HepG2 (cell line): Measurements from ENCODE around the gene PARS2. TPM values are rescaled to one million over a fixed set of nuclear protein-coding genes. Genes with fewer than 3 reads are reported as not detected.
A peak's percentile ranks its signal among the peaks of the same experiment; 100 is the strongest.

ENCODE experiments used
- ATAC-seq: fragments of 200-7000 bp; cut with Tn5 transposase; 3 replicates; pipeline ENCODE4 v1.9.1; 2020; ENCODE audit warnings: mild to moderate bottlenecking, moderate library complexity
- BruUV-seq: library from RNA; stranded (reverse); fragments of 400-500 nt; replicated peaks from 2 replicates; lab custom pipeline; 2021; lab: Mats Ljungman, UMichigan
- CTCF ChIA-PET: fragments of 300-600 bp; formaldehyde crosslinking; extraction: SDS; loops from one replicate; lab custom pipeline; 2021; ENCODE audit warnings: low total read pairs, inconsistent platforms, low intra/inter-chr PET ratio; lab: Yijun Ruan, JAX
- POLR2A ChIA-PET: fragments of 350-600 bp; sonication (Branson Sonifier 250); formaldehyde crosslinking; loops from one replicate; lab custom pipeline; 2020; ENCODE audit warnings: antibody characterized with exemption, inconsistent platforms; lab: Yijun Ruan, JAX
- DNase-seq: peaks from one replicate; pipeline ENCODE4 v3.0.0-alpha.2; 2015; ENCODE audit warnings: low spot score
- FAIRE-seq: peaks from 3 replicates; lab custom pipeline; 2011; peaks lifted over from hg19 to GRCh38; lab: Jason Lieb, UNC
- H2AFZ ChIP-seq: one replicate; pipeline ENCODE4 v1.6.1; 2011; ENCODE audit warnings: low read length, inconsistent platforms
- H3K27ac ChIP-seq: fragments of 300-600 bp; 3 replicates; pipeline ENCODE4 v1.8.0; 2011; ENCODE audit warnings: mixed run types, mild to moderate bottlenecking, mixed read lengths, low read length, inconsistent platforms; ENCODE audit not compliant: insufficient read depth; ENCODE audit errors: extremely low read length
- H3K27me3 ChIP-seq, 2 experiments: fragments of 200-600 bp in 1 of 2; 2 replicates in 1 of 2; 3 replicates in 1 of 2; pipeline versions ENCODE4 v1.6.0 to v1.8.0; 2011; ENCODE audit warnings: low read length in 2 of 2, mild to moderate bottlenecking in 2 of 2, moderate library complexity in 2 of 2, inconsistent platforms in 1 of 2; ENCODE audit not compliant: insufficient read depth in 2 of 2, control insufficient read depth in 1 of 2
- H3K36me3 ChIP-seq, 2 experiments: fragments of 200-600 bp in 1 of 2; replicated peaks in 1 of 2; 2 replicates in 1 of 2; 3 replicates in 1 of 2; pipeline versions ENCODE4 v1.5.1 to v1.8.0; 2011; ENCODE audit warnings: low read length in 2 of 2, inconsistent platforms in 1 of 2; ENCODE audit not compliant: insufficient read depth in 2 of 2, control insufficient read depth in 1 of 2
- H3K4me1 ChIP-seq: 2 replicates; pipeline ENCODE4 v1.5.1; 2012; ENCODE audit warnings: low read length, inconsistent platforms; ENCODE audit not compliant: insufficient read depth
- H3K4me2 ChIP-seq: 2 replicates; pipeline ENCODE4 v1.6.0; 2011; ENCODE audit warnings: low read depth, low read length, inconsistent platforms
- H3K4me3 ChIP-seq, 3 experiments: fragments of 200-600 bp in 1 of 3; sonication (generic), shearing (Covaris generic) in 1 of 3; replicated peaks in 1 of 3; 2 replicates each; pipeline ENCODE4 v1.5.1; 2011 to 2016; ENCODE audit warnings: low read length in 3 of 3, inconsistent platforms in 2 of 3, low read depth in 2 of 3, mild to moderate bottlenecking in 2 of 3, control low read depth in 1 of 3, mixed read lengths in 1 of 3; ENCODE audit not compliant: insufficient read depth in 1 of 3
- H3K79me2 ChIP-seq: one replicate; pipeline ENCODE4 v1.6.1; 2011; ENCODE audit warnings: low read length, inconsistent platforms; ENCODE audit not compliant: insufficient read depth
- H3K9ac ChIP-seq: 2 replicates; pipeline ENCODE4 v1.6.0; 2011; ENCODE audit warnings: mild to moderate bottlenecking, low read depth, low read length, inconsistent platforms; ENCODE audit not compliant: insufficient read depth
- H3K9me3 ChIP-seq: 2 replicates; pipeline ENCODE4 v1.5.1; 2012; ENCODE audit warnings: mild to moderate bottlenecking, low read length
- H4K20me1 ChIP-seq: 2 replicates; pipeline ENCODE4 v1.6.0; 2011; ENCODE audit warnings: inconsistent platforms, mild to moderate bottlenecking, low read length, moderate library complexity; ENCODE audit not compliant: insufficient read depth
- ASH2L ChIP-seq: fragments of 300-600, 200-600 bp; sonication (generic); IDR thresholded peaks from 2 replicates; pipeline ENCODE4 v1.7.0; 2017; ENCODE audit warnings: low read depth, mild to moderate bottlenecking, moderate library complexity, mixed read lengths, low read length; ENCODE audit not compliant: insufficient read length
- CCDC6 ChIP-seq: sonication (generic); formaldehyde crosslinking; IDR thresholded peaks from 2 replicates; pipeline ENCODE4 v1.8.1; 2022; ENCODE audit warnings: mild to moderate bottlenecking, missing genetic modification reagents, moderate library complexity
- CREB1 ChIP-seq, 2 experiments: fragments of 450-650 bp in 1 of 2; IDR thresholded peaks; 2 replicates each; pipeline ENCODE4 v1.6.1; 2016 to 2017; ENCODE audit warnings: control low read depth in 1 of 2, mild to moderate bottlenecking in 1 of 2, missing compliant biosample characterization in 1 of 2, missing genetic modification characterization in 1 of 2
- HDAC2 ChIP-seq: sonication (generic); formaldehyde crosslinking; IDR thresholded peaks from 2 replicates; pipeline ENCODE4 v1.4.0; 2020; ENCODE audit warnings: missing genetic modification reagents
- KDM5B ChIP-seq: sonication (generic); formaldehyde crosslinking; IDR thresholded peaks from 2 replicates; pipeline ENCODE4 v1.4.0; 2020; ENCODE audit warnings: missing genetic modification reagents, mild to moderate bottlenecking, borderline replicate concordance
- NFYB ChIP-seq: sonication (generic); formaldehyde crosslinking; IDR thresholded peaks from 2 replicates; pipeline ENCODE4 v1.4.0; 2020; ENCODE audit warnings: missing genetic modification reagents
- SNAPC2 ChIP-seq: sonication (generic); formaldehyde crosslinking; IDR thresholded peaks from 2 replicates; pipeline ENCODE4 v1.8.1; 2022; ENCODE audit warnings: mild to moderate bottlenecking, missing genetic modification reagents
- ZNF124 ChIP-seq: sonication (generic); formaldehyde crosslinking; IDR thresholded peaks from 2 replicates; pipeline ENCODE4 v1.4.0; 2020; ENCODE audit warnings: missing genetic modification reagents
- ZNF234 ChIP-seq: sonication (generic); formaldehyde crosslinking; conservative IDR thresholded peaks from 2 replicates; pipeline ENCODE4 v1.5.1; 2020; ENCODE audit warnings: mild to moderate bottlenecking, missing genetic modification reagents
- ZNF567 ChIP-seq: sonication (generic); formaldehyde crosslinking; IDR thresholded peaks from 2 replicates; pipeline ENCODE4 v1.8.1; 2023; ENCODE audit warnings: mild to moderate bottlenecking, missing genetic modification reagents, borderline replicate concordance
- WGBS: methylation state at CpG from one replicate; pipeline ENCODE4 v1.1.6; 2017; ENCODE audit warnings: low lambda C conversion rate; 5-methylcytosine and 5-hydroxymethylcytosine counted together
- in situ Hi-C: cut with HindIII; loops from 2 replicates; pipeline ENCODE4 v1.10.0; 2017; ENCODE audit warnings: low pct_unique_long_range_greater_than_20kb; ENCODE audit not compliant: extremely low pct_ligation_motif_present
- intact Hi-C: fragments of 100-400 bp; cut with micrococcal nuclease; formaldehyde crosslinking; loops from one replicate; pipeline ENCODE4 v1.10.0; 2022; ENCODE audit not compliant: unreplicated experiment
- polyA plus RNA-seq, 8 experiments: library from polyadenylated mRNA; depleted of rRNA in 3 of 8; stranded (reverse) in 7 of 8; unstranded in 1 of 8; fragments of >200 nt; fragmentation: Illumina TruSeq in 4 of 8; extraction: Trizol in 4 of 8; gene quantifications; 2 replicates each; pipeline versions ENCODE4 v1.2.1 to v1.2.3, GENCODE V29; 2011 to 2016; ENCODE audit warnings: low read depth in 4 of 8, missing spikeins in 1 of 8, mixed read lengths in 1 of 8; ENCODE audit not compliant: insufficient read depth in 1 of 8
- total RNA-seq, 5 experiments: library from RNA; depleted of rRNA; stranded (reverse); fragments of >200 nt; fragmentation: Illumina TruSeq; extraction: Trizol; gene quantifications; 2 replicates each; pipeline ENCODE4 v1.2.3, GENCODE V29; 2016; ENCODE audit warnings: low read depth in 1 of 5
- TF ChIP-seq, protein P1 (sequence below): sonication (generic); formaldehyde crosslinking; IDR thresholded peaks from 2 replicates; pipeline ENCODE4 v1.4.0; 2020; ENCODE audit warnings: mild to moderate bottlenecking, missing genetic modification reagents
- TF ChIP-seq, protein P2 (sequence below): sonication (generic); formaldehyde crosslinking; IDR thresholded peaks from 2 replicates; pipeline ENCODE4 v1.9.0; 2021; ENCODE audit warnings: missing genetic modification reagents, mild to moderate bottlenecking, borderline replicate concordance
- TF ChIP-seq, protein P3 (sequence below): sonication (generic); formaldehyde crosslinking; IDR thresholded peaks from 2 replicates; pipeline ENCODE4 v1.4.0; 2020; ENCODE audit warnings: missing genetic modification reagents, borderline replicate concordance

The PARS2 gene
- total and polyA plus RNA-seq, 2 of the 13 experiments (the other 11 are each of a cell fraction or from before 2014, with no cell fraction given) = 2.4 to 4.6 TPM

DNA sequence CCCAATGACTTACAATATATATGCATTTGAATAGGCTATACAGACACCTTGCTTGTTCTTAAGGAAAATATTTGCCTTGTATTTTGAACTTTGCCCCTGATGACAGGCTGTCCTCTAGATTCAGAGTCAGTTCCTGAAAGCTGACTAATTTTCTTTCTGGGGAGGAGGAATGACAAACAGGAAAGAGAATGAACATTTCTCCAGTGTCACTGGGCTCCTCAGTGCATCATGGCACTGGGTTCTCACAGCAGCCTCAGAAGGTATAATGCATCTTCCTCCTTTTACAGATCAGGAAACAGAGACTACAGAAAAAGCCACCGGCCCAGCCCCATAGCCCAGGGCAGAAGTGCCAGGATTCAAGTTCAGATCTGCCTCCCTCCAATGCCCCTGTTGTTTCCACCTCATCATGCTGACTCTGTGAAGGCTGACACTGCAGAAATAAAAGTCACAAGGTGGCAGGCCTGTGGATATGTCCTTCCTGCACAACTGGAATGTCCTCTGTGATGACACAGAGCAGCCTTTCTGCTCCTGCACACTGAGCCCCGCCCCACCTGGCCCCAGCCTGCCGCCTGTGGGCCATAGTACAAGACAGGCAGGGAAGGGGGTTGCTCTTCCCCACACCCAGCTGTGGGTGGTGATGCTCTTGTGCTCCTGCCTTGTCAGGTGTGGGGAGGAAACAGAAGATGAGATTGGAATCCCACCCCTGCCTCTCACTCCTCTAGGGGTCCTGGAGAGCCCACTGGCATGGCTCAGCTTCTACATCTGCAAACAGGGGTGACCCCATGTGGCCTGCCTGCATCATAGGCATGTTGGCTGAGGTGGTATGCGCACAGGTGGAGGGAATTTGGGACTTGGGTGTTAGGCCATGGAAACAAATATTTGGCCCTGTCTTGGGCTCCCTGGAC lies 30.4 kb upstream of the PARS2 start (continued):
- TF ChIP-seq CREB1 (IDR thresholded peaks at IDR 0.05) (no peak), CREB1 (CRISPR knock-in tag; IDR thresholded peaks at IDR 0.05) (peak; percentile 45; the same call in 1 of the 2 replicates), KDM5B (peak; percentile 16; the same call in 1 of the 2 replicates), HDAC2 (CRISPR knock-in tag) (peak; percentile 51; the same call in 1 of the 2 replicates)

DNA sequence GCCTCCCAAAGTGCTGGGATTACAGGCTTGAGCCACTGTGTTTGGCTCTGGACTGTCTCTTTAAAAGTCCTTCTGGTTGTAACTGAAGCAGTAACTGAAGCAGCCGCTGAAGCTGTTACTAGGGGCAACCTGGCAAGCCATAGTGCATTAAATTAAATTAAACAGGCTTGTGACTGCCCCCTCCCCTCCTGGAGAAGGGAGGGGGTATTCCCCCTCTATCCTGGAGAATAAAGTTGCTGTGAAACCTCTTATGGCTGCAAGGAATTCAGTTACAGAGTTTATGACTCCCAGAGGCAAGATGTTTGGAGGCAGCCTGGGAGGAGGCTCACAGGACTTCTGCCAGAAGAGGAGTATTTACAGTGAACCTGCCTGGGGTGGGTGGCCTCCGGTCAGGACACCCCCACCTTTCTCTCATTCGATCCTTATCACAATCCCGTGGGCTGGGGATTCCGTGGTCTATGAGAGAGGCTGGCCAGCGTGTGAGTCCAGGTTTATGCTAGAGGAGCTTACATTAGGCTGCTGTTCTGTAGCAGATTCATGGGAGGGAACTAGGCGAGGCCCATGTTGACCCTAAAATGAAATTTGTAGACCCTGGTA lies 28.5 kb upstream of the PARS2 start:
- TF ChIP-seq, protein P1, sequence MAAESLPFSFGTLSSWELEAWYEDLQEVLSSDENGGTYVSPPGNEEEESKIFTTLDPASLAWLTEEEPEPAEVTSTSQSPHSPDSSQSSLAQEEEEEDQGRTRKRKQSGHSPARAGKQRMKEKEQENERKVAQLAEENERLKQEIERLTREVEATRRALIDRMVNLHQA (CRISPR knock-in tag) = no peak
- TF ChIP-seq ASH2L = no peak
- no peak for TF ChIP-seq NFYB
- TF ChIP-seq, protein P2, sequence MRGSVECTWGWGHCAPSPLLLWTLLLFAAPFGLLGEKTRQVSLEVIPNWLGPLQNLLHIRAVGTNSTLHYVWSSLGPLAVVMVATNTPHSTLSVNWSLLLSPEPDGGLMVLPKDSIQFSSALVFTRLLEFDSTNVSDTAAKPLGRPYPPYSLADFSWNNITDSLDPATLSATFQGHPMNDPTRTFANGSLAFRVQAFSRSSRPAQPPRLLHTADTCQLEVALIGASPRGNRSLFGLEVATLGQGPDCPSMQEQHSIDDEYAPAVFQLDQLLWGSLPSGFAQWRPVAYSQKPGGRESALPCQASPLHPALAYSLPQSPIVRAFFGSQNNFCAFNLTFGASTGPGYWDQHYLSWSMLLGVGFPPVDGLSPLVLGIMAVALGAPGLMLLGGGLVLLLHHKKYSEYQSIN (CRISPR knock-in tag) = no peak
- TF ChIP-seq, protein P3, sequence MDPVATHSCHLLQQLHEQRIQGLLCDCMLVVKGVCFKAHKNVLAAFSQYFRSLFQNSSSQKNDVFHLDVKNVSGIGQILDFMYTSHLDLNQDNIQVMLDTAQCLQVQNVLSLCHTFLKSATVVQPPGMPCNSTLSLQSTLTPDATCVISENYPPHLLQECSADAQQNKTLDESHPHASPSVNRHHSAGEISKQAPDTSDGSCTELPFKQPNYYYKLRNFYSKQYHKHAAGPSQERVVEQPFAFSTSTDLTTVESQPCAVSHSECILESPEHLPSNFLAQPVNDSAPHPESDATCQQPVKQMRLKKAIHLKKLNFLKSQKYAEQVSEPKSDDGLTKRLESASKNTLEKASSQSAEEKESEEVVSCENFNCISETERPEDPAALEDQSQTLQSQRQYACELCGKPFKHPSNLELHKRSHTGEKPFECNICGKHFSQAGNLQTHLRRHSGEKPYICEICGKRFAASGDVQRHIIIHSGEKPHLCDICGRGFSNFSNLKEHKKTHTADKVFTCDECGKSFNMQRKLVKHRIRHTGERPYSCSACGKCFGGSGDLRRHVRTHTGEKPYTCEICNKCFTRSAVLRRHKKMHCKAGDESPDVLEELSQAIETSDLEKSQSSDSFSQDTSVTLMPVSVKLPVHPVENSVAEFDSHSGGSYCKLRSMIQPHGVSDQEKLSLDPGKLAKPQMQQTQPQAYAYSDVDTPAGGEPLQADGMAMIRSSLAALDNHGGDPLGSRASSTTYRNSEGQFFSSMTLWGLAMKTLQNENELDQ (CRISPR knock-in tag) = no peak
- no peak for TF ChIP-seq ZNF567 (CRISPR knock-in tag)
- no peak for TF ChIP-seq CCDC6 (CRISPR knock-in tag)
- no peak for TF ChIP-seq SNAPC2 (CRISPR knock-in tag)
- TF ChIP-seq ZNF124 (CRISPR knock-in tag) = no peak
- no peak for TF ChIP-seq ZNF234 (CRISPR knock-in tag)
- CTCF ChIA-PET = interaction anchor here (1.3 to 1.4 kb wide), 2 partner anchors 121 to 723 kb away, joined by 4 to 13 read pairs; no protein-coding TSS in a partner anchor
- POLR2A ChIA-PET = no interaction called here
- Histone ChIP-seq H3K9ac (no peak overlapping the region), H3K4me1 (peaks cover 44% of the 10 kb centered on the region), H2AFZ (no peak overlapping the region), H3K4me3 (no peak overlapping the region), H3K4me2 (no peak overlapping the region), H3K27ac (no peak overlapping the region), H3K79me2 (no peaks in the 10 kb centered on the region), H4K20me1 (no peaks in the 10 kb centered on the region), H3K27me3 (no peaks in the 10 kb centered on the region), H3K36me3 (no peaks in the 10 kb centered on the region), H3K9me3 (0 out of 2 replicates have a peak, but pooled peaks cover 7% of the 10 kb centered on the region)
- WGBS = 19% methylated on average over 5 of the region's 7 CpGs
- FAIRE-seq (no peak), DNase-seq (no peak), ATAC-seq (no peak)
- no TSS peak for BruUV-seq
- in situ Hi-C loops = no loop called here
- intact Hi-C loops = loop anchor here (1.0 to 5.0 kb wide), 3 partner anchors 16 to 120 kb away; partner anchors contain the start of gene TTC4
